GM12878 (cell line): ENCODE measurements around the gene ERAL1. TPM values are rescaled to one million over a fixed set of nuclear protein-coding genes. Genes with fewer than 3 reads are reported as not detected.

Source experiments
- BHLHE40 ChIP-seq, 2 experiments: fragments of 450-650 bp in 1 of 2; IDR thresholded peaks; 2 replicates each; pipeline ENCODE4 v1.6.1; 2011 to 2017; ENCODE audit warnings: low read depth in 2 of 2, borderline replicate concordance in 1 of 2, improper control_type of control experiment in 1 of 2, low read length in 1 of 2, mild to moderate bottlenecking in 1 of 2
- DPF2 ChIP-seq: fragments of 450-650 bp; IDR thresholded peaks from 2 replicates; pipeline ENCODE4 v1.6.1; 2017; ENCODE audit warnings: mild to moderate bottlenecking
- FOXM1 ChIP-seq: IDR thresholded peaks from 2 replicates; pipeline ENCODE4 v1.6.1; 2012; ENCODE audit warnings: low read depth, mild to moderate bottlenecking, inconsistent platforms, low read length, moderate library complexity
- JUND ChIP-seq: IDR thresholded peaks from 2 replicates; pipeline ENCODE4 v1.6.1; 2012; ENCODE audit warnings: low read depth, mild to moderate bottlenecking, low read length, improper control_type of control experiment, moderate library complexity
- KAT2A ChIP-seq: conservative IDR thresholded peaks from 2 replicates; pipeline ENCODE4 v1.6.1; 2011; ENCODE audit warnings: low read depth, low read length; ENCODE audit not compliant: control insufficient read depth
- KLF5 ChIP-seq: fragments of 450-650 bp; IDR thresholded peaks from 2 replicates; pipeline ENCODE4 v1.6.1; 2014; ENCODE audit warnings: mild to moderate bottlenecking; ENCODE audit not compliant: partially characterized antibody
- MEF2A ChIP-seq: IDR thresholded peaks from 2 replicates; pipeline ENCODE4 v1.6.1; 2011; ENCODE audit warnings: low read depth, mild to moderate bottlenecking, low read length, moderate library complexity; ENCODE audit not compliant: insufficient read depth
- MTA2 ChIP-seq: fragments of 450-650 bp; IDR thresholded peaks from 2 replicates; pipeline ENCODE4 v1.6.1; 2016; ENCODE audit warnings: low read depth, mild to moderate bottlenecking, moderate library complexity
- MYC ChIP-seq: IDR thresholded peaks from 2 replicates; pipeline ENCODE4 v1.6.1; 2011; ENCODE audit warnings: mild to moderate bottlenecking, low read length, moderate library complexity, inconsistent platforms; ENCODE audit not compliant: insufficient read depth, insufficient replicate concordance, insufficient read length, severe bottlenecking
- NR2C1 ChIP-seq: fragments of 450-650 bp; IDR thresholded peaks from 2 replicates; pipeline ENCODE4 v1.6.1; 2017; ENCODE audit warnings: antibody characterized with exemption, mild to moderate bottlenecking, moderate library complexity
- RAD51 ChIP-seq: fragments of 450-650 bp; IDR thresholded peaks from 2 replicates; pipeline ENCODE4 v1.6.1; 2016; ENCODE audit warnings: moderate library complexity, mild to moderate bottlenecking, inconsistent platforms
- RB1 ChIP-seq: fragments of 450-650 bp; formaldehyde crosslinking; IDR thresholded peaks from 2 replicates; pipeline ENCODE4 v1.6.1; 2017; ENCODE audit warnings: mild to moderate bottlenecking, borderline replicate concordance
- SRF ChIP-seq, 2 experiments: IDR thresholded peaks; 2 replicates each; pipeline ENCODE4 v1.6.1; 2011; ENCODE audit warnings: low read depth in 2 of 2, low read length in 2 of 2, mild to moderate bottlenecking in 1 of 2, moderate library complexity in 1 of 2
- TAF1 ChIP-seq: IDR thresholded peaks from 2 replicates; pipeline ENCODE4 v1.6.1; 2011; ENCODE audit warnings: mild to moderate bottlenecking, low read depth, low read length, borderline replicate concordance
- polyA plus RNA-seq, 11 experiments: library from polyadenylated mRNA; depleted of rRNA in 4 of 11; unstranded in 6 of 11; stranded (reverse) in 5 of 11; fragments of >200 nt; fragmentation: Nextera tagmentation in 4 of 11; fragmentation: Illumina TruSeq in 1 of 11; extraction: Ambion mirVana in 4 of 11; extraction: Trizol in 1 of 11; gene quantifications; 1 replicate in 1 of 11; 2 replicates in 10 of 11; pipeline versions ENCODE4 v1.2.1 to v1.2.3, GENCODE V29; 2011 to 2016; ENCODE audit warnings: inconsistent platforms in 2 of 11, missing spikeins in 2 of 11, low read depth in 1 of 11
- total RNA-seq, 4 experiments: library from RNA; depleted of rRNA in 3 of 4; stranded (reverse); fragments of >200 nt in 3 of 4; fragmentation: Illumina TruSeq in 1 of 4; extraction: Trizol in 1 of 4; gene quantifications; 2 replicates each; pipeline versions ENCODE4 v1.2.1 to v1.2.3, GENCODE V29; 2013 to 2021
- TF ChIP-seq, protein P1 (sequence below): IDR thresholded peaks from 2 replicates; pipeline ENCODE4 v1.6.1; 2012; ENCODE audit warnings: improper control_type of control experiment, low read depth, low read length; ENCODE audit not compliant: insufficient replicate concordance
- TF ChIP-seq, protein P2 (sequence below): IDR thresholded peaks from 2 replicates; pipeline ENCODE4 v1.6.1; 2011; ENCODE audit warnings: mild to moderate bottlenecking, low read depth, low read length, moderate library complexity; ENCODE audit not compliant: insufficient replicate concordance
- TF ChIP-seq, protein P3 (sequence below): IDR thresholded peaks from 2 replicates; pipeline ENCODE4 v1.6.1; 2012; ENCODE audit warnings: low read depth, low read length, improper control_type of control experiment
- TF ChIP-seq, protein P4 (sequence below): fragments of 450-650 bp; IDR thresholded peaks from 2 replicates; pipeline ENCODE4 v1.6.1; 2017; ENCODE audit warnings: mild to moderate bottlenecking, low read depth, inconsistent platforms; ENCODE audit not compliant: poor library complexity, severe bottlenecking

The ERAL1 gene
- total and polyA plus RNA-seq, 10 of the 15 experiments (the other 5 are each of a cell fraction or from before 2014, with no cell fraction given): 27.7 to 175 (median 104) TPM

DNA sequence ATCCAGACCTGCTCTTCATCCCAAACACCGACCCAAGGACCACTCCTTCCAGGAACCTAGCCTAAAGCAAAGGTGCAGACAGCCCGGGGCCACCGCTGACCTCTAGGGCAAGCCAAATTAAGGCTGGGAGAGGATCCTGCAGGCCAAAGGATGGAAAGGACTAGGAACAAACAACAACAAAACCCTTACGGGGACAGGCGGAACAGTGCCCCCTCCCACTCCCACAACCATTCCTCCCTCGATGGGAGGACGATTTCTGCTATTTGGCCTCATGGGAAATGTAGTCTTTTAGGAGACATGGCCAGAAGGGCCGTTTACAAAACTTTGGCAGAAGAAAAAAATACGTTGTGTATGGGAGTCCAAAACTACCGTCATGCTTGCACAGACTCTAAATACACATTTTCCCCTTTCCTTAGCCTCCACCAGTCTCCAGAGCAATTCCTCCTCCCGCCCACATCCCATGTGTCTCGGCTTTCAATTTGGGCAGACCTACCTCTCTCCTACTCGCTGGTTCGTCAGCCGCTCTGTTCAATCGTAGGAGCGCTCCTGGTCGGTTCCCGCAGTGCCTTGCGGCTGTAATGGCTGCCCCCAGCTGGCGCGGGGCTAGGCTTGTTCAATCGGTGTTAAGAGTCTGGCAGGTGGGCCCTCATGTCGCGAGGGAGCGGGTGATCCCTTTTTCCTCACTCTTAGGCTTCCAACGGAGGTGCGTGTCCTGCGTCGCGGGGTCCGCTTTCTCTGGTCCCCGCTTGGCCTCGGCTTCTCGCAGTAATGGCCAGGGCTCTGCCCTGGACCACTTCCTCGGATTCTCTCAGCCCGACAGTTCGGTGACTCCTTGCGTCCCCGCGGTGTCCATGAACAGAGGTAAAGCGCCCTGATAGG is at the start of gene ERAL1 (continued):
- TF ChIP-seq, protein P1, sequence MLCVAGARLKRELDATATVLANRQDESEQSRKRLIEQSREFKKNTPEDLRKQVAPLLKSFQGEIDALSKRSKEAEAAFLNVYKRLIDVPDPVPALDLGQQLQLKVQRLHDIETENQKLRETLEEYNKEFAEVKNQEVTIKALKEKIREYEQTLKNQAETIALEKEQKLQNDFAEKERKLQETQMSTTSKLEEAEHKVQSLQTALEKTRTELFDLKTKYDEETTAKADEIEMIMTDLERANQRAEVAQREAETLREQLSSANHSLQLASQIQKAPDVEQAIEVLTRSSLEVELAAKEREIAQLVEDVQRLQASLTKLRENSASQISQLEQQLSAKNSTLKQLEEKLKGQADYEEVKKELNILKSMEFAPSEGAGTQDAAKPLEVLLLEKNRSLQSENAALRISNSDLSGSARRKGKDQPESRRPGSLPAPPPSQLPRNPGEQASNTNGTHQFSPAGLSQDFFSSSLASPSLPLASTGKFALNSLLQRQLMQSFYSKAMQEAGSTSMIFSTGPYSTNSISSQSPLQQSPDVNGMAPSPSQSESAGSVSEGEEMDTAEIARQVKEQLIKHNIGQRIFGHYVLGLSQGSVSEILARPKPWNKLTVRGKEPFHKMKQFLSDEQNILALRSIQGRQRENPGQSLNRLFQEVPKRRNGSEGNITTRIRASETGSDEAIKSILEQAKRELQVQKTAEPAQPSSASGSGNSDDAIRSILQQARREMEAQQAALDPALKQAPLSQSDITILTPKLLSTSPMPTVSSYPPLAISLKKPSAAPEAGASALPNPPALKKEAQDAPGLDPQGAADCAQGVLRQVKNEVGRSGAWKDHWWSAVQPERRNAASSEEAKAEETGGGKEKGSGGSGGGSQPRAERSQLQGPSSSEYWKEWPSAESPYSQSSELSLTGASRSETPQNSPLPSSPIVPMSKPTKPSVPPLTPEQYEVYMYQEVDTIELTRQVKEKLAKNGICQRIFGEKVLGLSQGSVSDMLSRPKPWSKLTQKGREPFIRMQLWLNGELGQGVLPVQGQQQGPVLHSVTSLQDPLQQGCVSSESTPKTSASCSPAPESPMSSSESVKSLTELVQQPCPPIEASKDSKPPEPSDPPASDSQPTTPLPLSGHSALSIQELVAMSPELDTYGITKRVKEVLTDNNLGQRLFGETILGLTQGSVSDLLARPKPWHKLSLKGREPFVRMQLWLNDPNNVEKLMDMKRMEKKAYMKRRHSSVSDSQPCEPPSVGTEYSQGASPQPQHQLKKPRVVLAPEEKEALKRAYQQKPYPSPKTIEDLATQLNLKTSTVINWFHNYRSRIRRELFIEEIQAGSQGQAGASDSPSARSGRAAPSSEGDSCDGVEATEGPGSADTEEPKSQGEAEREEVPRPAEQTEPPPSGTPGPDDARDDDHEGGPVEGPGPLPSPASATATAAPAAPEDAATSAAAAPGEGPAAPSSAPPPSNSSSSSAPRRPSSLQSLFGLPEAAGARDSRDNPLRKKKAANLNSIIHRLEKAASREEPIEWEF: no peak
- TF ChIP-seq KLF5: peak; percentile 23
- TF ChIP-seq, protein P2, sequence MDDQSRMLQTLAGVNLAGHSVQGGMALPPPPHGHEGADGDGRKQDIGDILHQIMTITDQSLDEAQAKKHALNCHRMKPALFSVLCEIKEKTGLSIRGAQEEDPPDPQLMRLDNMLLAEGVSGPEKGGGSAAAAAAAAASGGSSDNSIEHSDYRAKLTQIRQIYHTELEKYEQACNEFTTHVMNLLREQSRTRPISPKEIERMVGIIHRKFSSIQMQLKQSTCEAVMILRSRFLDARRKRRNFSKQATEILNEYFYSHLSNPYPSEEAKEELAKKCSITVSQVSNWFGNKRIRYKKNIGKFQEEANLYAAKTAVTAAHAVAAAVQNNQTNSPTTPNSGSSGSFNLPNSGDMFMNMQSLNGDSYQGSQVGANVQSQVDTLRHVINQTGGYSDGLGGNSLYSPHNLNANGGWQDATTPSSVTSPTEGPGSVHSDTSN: peak; percentile 29
- TF ChIP-seq TAF1: peak; percentile 91
- TF ChIP-seq MEF2A: peak; percentile 22; the same call in 1 of the 2 replicates
- peak; percentile 90; the same call in 1 of the 2 replicates for TF ChIP-seq RB1
- TF ChIP-seq JUND: no peak
- TF ChIP-seq, protein P3, sequence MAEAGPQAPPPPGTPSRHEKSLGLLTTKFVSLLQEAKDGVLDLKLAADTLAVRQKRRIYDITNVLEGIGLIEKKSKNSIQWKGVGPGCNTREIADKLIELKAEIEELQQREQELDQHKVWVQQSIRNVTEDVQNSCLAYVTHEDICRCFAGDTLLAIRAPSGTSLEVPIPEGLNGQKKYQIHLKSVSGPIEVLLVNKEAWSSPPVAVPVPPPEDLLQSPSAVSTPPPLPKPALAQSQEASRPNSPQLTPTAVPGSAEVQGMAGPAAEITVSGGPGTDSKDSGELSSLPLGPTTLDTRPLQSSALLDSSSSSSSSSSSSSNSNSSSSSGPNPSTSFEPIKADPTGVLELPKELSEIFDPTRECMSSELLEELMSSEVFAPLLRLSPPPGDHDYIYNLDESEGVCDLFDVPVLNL: peak; percentile 41
- peak; percentile 59 for TF ChIP-seq MYC
- 0 out of 2 replicates have a peak, but pooled peaks have one; percentile 9 for TF ChIP-seq NR2C1
- peak in 1 of 2 experiments; percentile 25; a peak in 1 of 4 replicates for TF ChIP-seq BHLHE40 (IDR thresholded peaks at IDR 0.05; ENCODE audit: borderline replicate concordance in 1 of 2, low read depth in 2 of 2, low read length in 1 of 2)
- TF ChIP-seq RAD51: peak; percentile 18; the same call in 1 of the 2 replicates
- 0 out of 2 replicates have a peak, but pooled peaks have one; percentile 7 for TF ChIP-seq MTA2
- no peak for TF ChIP-seq FOXM1
- 0 out of 4 replicates have a peak, but pooled peaks of 1 of the 2 experiments have one; percentile 44 for TF ChIP-seq SRF (IDR thresholded peaks at IDR 0.05; ENCODE audit: low read depth in 2 of 2, low read length in 2 of 2)
- TF ChIP-seq, protein P4, sequence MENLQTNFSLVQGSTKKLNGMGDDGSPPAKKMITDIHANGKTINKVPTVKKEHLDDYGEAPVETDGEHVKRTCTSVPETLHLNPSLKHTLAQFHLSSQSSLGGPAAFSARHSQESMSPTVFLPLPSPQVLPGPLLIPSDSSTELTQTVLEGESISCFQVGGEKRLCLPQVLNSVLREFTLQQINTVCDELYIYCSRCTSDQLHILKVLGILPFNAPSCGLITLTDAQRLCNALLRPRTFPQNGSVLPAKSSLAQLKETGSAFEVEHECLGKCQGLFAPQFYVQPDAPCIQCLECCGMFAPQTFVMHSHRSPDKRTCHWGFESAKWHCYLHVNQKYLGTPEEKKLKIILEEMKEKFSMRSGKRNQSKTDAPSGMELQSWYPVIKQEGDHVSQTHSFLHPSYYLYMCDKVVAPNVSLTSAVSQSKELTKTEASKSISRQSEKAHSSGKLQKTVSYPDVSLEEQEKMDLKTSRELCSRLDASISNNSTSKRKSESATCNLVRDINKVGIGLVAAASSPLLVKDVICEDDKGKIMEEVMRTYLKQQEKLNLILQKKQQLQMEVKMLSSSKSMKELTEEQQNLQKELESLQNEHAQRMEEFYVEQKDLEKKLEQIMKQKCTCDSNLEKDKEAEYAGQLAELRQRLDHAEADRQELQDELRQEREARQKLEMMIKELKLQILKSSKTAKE: peak; percentile 53
- TF ChIP-seq DPF2: peak; percentile 46; the same call in 1 of the 2 replicates
- TF ChIP-seq KAT2A: no peak
